Upper lobe of left lung (tissue), 6 donors: ENCODE data around the gene PALS2. TPM values are rescaled to one million over a fixed set of nuclear protein-coding genes. Genes with fewer than 3 reads are reported as not detected.

Experiments
- ATAC-seq, 2 donors: fragments of 200-7000 bp; cut with Tn5 transposase; one replicate each; pipeline ENCODE4 v1.9.1; 2022; ENCODE audit warnings: mild to moderate bottlenecking in 2 of 2, moderate library complexity in 2 of 2; ENCODE audit not compliant: low FRiP score in 2 of 2
- DNase-seq, 2 donors: peaks; one replicate each; pipeline ENCODE4 v3.0.0-alpha.2; 2019 to 2020
- H3K27ac ChIP-seq, 4 donors: fragments of 200-600 bp; sonication (generic); one replicate each; pipeline ENCODE4 v1.5.1; 2016 to 2019
- H3K27me3 ChIP-seq, 4 donors: fragments of 200-600 bp; sonication (generic); one replicate each; pipeline ENCODE4 v1.5.1; 2017 to 2019
- H3K36me3 ChIP-seq, 4 donors: fragments of 200-600 bp; sonication (generic); one replicate each; pipeline ENCODE4 v1.5.1; 2016 to 2019
- H3K4me1 ChIP-seq, 4 donors: fragments of 200-600 bp; sonication (generic); one replicate each; pipeline ENCODE4 v1.5.1; 2018 to 2019
- H3K4me3 ChIP-seq, 4 donors: fragments of 200-600 bp; sonication (generic); one replicate each; pipeline ENCODE4 v1.5.1; 2017 to 2019; ENCODE audit warnings: mild to moderate bottlenecking in 2 of 4, moderate library complexity in 1 of 4
- H3K9me3 ChIP-seq, 4 donors: fragments of 200-600 bp; sonication (generic); one replicate each; pipeline ENCODE4 v1.5.1; 2018 to 2019
- CTCF ChIP-seq, 6 experiments: fragments of 450-650 bp in 4 of 6; fragments of 200-600 bp in 2 of 6; sonication (generic) in 2 of 6; IDR thresholded peaks; one replicate each; pipeline ENCODE4 v1.5.1; 2016 to 2019; ENCODE audit warnings: antibody characterized with exemption in 6 of 6
- EP300 ChIP-seq, 4 donors: sonication (generic); formaldehyde crosslinking; IDR thresholded peaks; one replicate each; pipeline ENCODE4 v1.5.1; 2017; ENCODE audit warnings: antibody characterized with exemption in 4 of 4, control low read depth in 2 of 4
- POLR2A ChIP-seq, 4 donors: fragments of 450-650 bp; IDR thresholded peaks; one replicate each; pipeline ENCODE4 v1.5.1; 2016 to 2017; ENCODE audit warnings: antibody characterized with exemption in 4 of 4, mild to moderate bottlenecking in 2 of 4
- POLR2AphosphoS5 ChIP-seq, 2 donors: sonication (generic); formaldehyde crosslinking; IDR thresholded peaks; one replicate each; pipeline ENCODE4 v1.5.1; 2017; ENCODE audit warnings: antibody characterized with exemption in 2 of 2
- WGBS, 2 donors: methylation state at CpG; one replicate each; pipeline ENCODE4 v1.1.5; 2017 to 2018; 5-methylcytosine and 5-hydroxymethylcytosine counted together
- total RNA-seq, 6 donors: library from RNA; depleted of rRNA in 4 of 6; stranded (reverse); fragments of >200 nt in 4 of 6; gene quantifications; one replicate each; pipeline versions ENCODE4 v1.1.0 to v1.2.1, GENCODE V29; 2016 to 2021
- donor health status: DM: no; HTN: no; CAD: no; lungs with moderate emphysema.
- donor health status: DM: no; HTN: yes; CAD: no; lungs with severe emphysema.

Gene PALS2
- total RNA-seq, 6 donors from 2014 or later = 8.5 to 22.0 (median 11.1) TPM

GRCh38 chr7:24578052-24578451, 4.8 kb downstream of the PALS2 start:
- Histone ChIP-seq H3K4me1 (peaks cover 2 to 11% (median 7%) of the 10 kb centered on the region in 4 donors), H3K9me3 (no peaks in the 10 kb centered on the region), H3K36me3 (no peaks in the 10 kb centered on the region), H3K27me3 (no peaks in the 10 kb centered on the region), H3K27ac (no peak overlapping the region), H3K4me3 (no peak overlapping the region)
- ATAC-seq = no peak
- WGBS, 2 donors = 91 to 94% methylated on average over 3 of the region's 3 CpGs
- no peak for TF ChIP-seq POLR2AphosphoS5 (IDR thresholded peaks at IDR 0.05)
- no peak for TF ChIP-seq CTCF (IDR thresholded peaks at IDR 0.05)
- no peak for TF ChIP-seq EP300 (IDR thresholded peaks at IDR 0.05)
- TF ChIP-seq POLR2A (IDR thresholded peaks at IDR 0.05) = no peak
- no peak for DNase-seq

- Histone ChIP-seq H3K36me3 (no peaks in the 10 kb centered on the region), H3K4me1 (no peaks in the 10 kb centered on the region), H3K4me3 (no peak overlapping the region), H3K27ac (no peak overlapping the region), H3K9me3 (no peaks in the 10 kb centered on the region), H3K27me3 (no peaks in the 10 kb centered on the region)
- WGBS, 2 donors = 53% methylated on average over 2 of the region's 2 CpGs
- DNase-seq = no peak
- no peak for ATAC-seq
- no peak for TF ChIP-seq CTCF (IDR thresholded peaks at IDR 0.05)
- TF ChIP-seq EP300 (IDR thresholded peaks at IDR 0.05) = no peak
- TF ChIP-seq POLR2AphosphoS5 (IDR thresholded peaks at IDR 0.05) = no peak
- TF ChIP-seq POLR2A (IDR thresholded peaks at IDR 0.05) = no peak
These were observed 7.2 kb downstream of the PALS2 start for GRCh38 chr7:24580283-24580946.

GRCh38 chr7:24582166-24582565, 8.9 kb downstream of the PALS2 start:
- 75 to 85% methylated on average over 2 of the region's 2 CpGs for WGBS, 2 donors
- Histone ChIP-seq H3K9me3 (no peaks in the 10 kb centered on the region), H3K27me3 (no peaks in the 10 kb centered on the region), H3K27ac (no peak overlapping the region), H3K36me3 (no peaks in the 10 kb centered on the region), H3K4me1 (no peaks in the 10 kb centered on the region), H3K4me3 (no peak overlapping the region)
- DNase-seq = no peak
- TF ChIP-seq POLR2A (IDR thresholded peaks at IDR 0.05) = no peak
- TF ChIP-seq CTCF (IDR thresholded peaks at IDR 0.05) = no peak
- no peak for TF ChIP-seq EP300 (IDR thresholded peaks at IDR 0.05)
- no peak for TF ChIP-seq POLR2AphosphoS5 (IDR thresholded peaks at IDR 0.05)
- no peak for ATAC-seq

- DNase-seq (no peak), ATAC-seq (no peak)
- H3K27me3 ChIP-seq = no peaks in the 10 kb centered on the region
- H3K4me1 ChIP-seq = no peaks in the 10 kb centered on the region
- 81 to 83% methylated on average over 3 of the region's 3 CpGs for WGBS, 2 donors
- H3K9me3 ChIP-seq = no peaks in the 10 kb centered on the region
- no peak overlapping the region for H3K27ac ChIP-seq
- no peak for TF ChIP-seq POLR2AphosphoS5 (IDR thresholded peaks at IDR 0.05)
- TF ChIP-seq POLR2A (IDR thresholded peaks at IDR 0.05) = no peak
- no peak for TF ChIP-seq EP300 (IDR thresholded peaks at IDR 0.05)
- no peak for TF ChIP-seq CTCF (IDR thresholded peaks at IDR 0.05)
- no peaks in the 10 kb centered on the region for H3K36me3 ChIP-seq
- no peak overlapping the region for H3K4me3 ChIP-seq
These were observed 14.6 kb downstream of the PALS2 start for GRCh38 chr7:24587853-24588252.

GRCh38 chr7:24591152-24591551, 17.9 kb downstream of the PALS2 start:
- Histone ChIP-seq H3K9me3 (no peaks in the 10 kb centered on the region), H3K4me1 (no peaks in the 10 kb centered on the region), H3K36me3 (no peaks in the 10 kb centered on the region), H3K27ac (no peak overlapping the region), H3K27me3 (no peaks in the 10 kb centered on the region), H3K4me3 (no peak overlapping the region)
- TF ChIP-seq POLR2AphosphoS5 (IDR thresholded peaks at IDR 0.05) (no peak), CTCF (IDR thresholded peaks at IDR 0.05) (no peak), POLR2A (IDR thresholded peaks at IDR 0.05) (no peak), EP300 (IDR thresholded peaks at IDR 0.05) (no peak)
- 70 to 72% methylated on average over 1 of the region's 1 CpG for WGBS, 2 donors
- no peak for ATAC-seq
- no peak for DNase-seq
